Trophoblast cell (in vitro differentiated cells and primary cell): Measurements from ENCODE around the gene TMED4.

Experiments
- DNase-seq, 2 donors: peaks; one replicate each; pipeline ENCODE4 v3.0.0-alpha.2; 2016
- H2AFZ ChIP-seq: 2 replicates; pipeline ENCODE4 v1.6.1; 2013; ENCODE audit warnings: low read length, moderate library complexity, mild to moderate bottlenecking; ENCODE audit not compliant: insufficient read depth, poor library complexity
- H2AK5ac ChIP-seq: 2 replicates; pipeline ENCODE4 v1.6.1; 2013; ENCODE audit warnings: mild to moderate bottlenecking, low read length
- H2BK120ac ChIP-seq: 2 replicates; pipeline ENCODE4 v1.6.1; 2013; ENCODE audit warnings: low read length, mild to moderate bottlenecking, moderate library complexity; ENCODE audit not compliant: insufficient read depth, poor library complexity
- H2BK12ac ChIP-seq: 2 replicates; pipeline ENCODE4 v1.6.1; 2013; ENCODE audit warnings: mild to moderate bottlenecking, low read length, moderate library complexity
- H2BK5ac ChIP-seq: 2 replicates; pipeline ENCODE4 v1.6.1; 2013; ENCODE audit warnings: low read length, low read depth, moderate library complexity, mild to moderate bottlenecking; ENCODE audit not compliant: poor library complexity
- H3K14ac ChIP-seq: 2 replicates; pipeline ENCODE4 v1.6.1; 2013; ENCODE audit warnings: mild to moderate bottlenecking, low read length
- H3K18ac ChIP-seq: 2 replicates; pipeline ENCODE4 v1.6.1; 2013; ENCODE audit warnings: mild to moderate bottlenecking, low read length
- H3K23ac ChIP-seq: 2 replicates; pipeline ENCODE4 v1.6.1; 2013; ENCODE audit warnings: low read length
- H3K27ac ChIP-seq: 2 replicates; pipeline ENCODE4 v1.5.1; 2013; ENCODE audit warnings: low read depth, mild to moderate bottlenecking, inconsistent platforms, low read length, moderate library complexity
- H3K27me3 ChIP-seq: 2 replicates; pipeline ENCODE4 v1.6.1; 2013; ENCODE audit warnings: inconsistent platforms, mild to moderate bottlenecking, low read length, moderate library complexity; ENCODE audit not compliant: insufficient read depth
- H3K36me3 ChIP-seq, 2 experiments: 1 replicate in 1 of 2; 2 replicates in 1 of 2; pipeline ENCODE4 v1.6.1; 2013; ENCODE audit warnings: low read length in 2 of 2, mild to moderate bottlenecking in 2 of 2, moderate library complexity in 1 of 2; ENCODE audit not compliant: insufficient read depth in 2 of 2, control insufficient read depth in 1 of 2
- H3K4ac ChIP-seq: 2 replicates; pipeline ENCODE4 v1.6.1; 2013; ENCODE audit warnings: low read depth, mild to moderate bottlenecking, low read length, moderate library complexity
- H3K4me1 ChIP-seq, 2 experiments: 1 replicate in 1 of 2; 2 replicates in 1 of 2; pipeline ENCODE4 v1.6.1; 2013; ENCODE audit warnings: low read length in 2 of 2, mild to moderate bottlenecking in 2 of 2, moderate library complexity in 1 of 2; ENCODE audit not compliant: insufficient read depth in 2 of 2, control insufficient read depth in 1 of 2
- H3K4me2 ChIP-seq: 2 replicates; pipeline ENCODE4 v1.6.1; 2013; ENCODE audit warnings: inconsistent platforms, mild to moderate bottlenecking, low read length, moderate library complexity
- H3K4me3 ChIP-seq: 2 replicates; pipeline ENCODE4 v1.5.1; 2013; ENCODE audit warnings: mild to moderate bottlenecking, low read depth, low read length, inconsistent platforms
- H3K79me1 ChIP-seq: one replicate; pipeline ENCODE4 v1.6.1; 2013; ENCODE audit warnings: low read length
- H3K79me2 ChIP-seq: 2 replicates; pipeline ENCODE4 v1.6.1; 2013; ENCODE audit warnings: low read length, mild to moderate bottlenecking; ENCODE audit not compliant: control insufficient read depth, insufficient read depth, poor library complexity
- H3K9ac ChIP-seq: 2 replicates; pipeline ENCODE4 v1.6.1; 2013; ENCODE audit warnings: mild to moderate bottlenecking, low read length
- H3K9me3 ChIP-seq: 2 replicates; pipeline ENCODE4 v1.6.1; 2013; ENCODE audit warnings: low read depth, mild to moderate bottlenecking, control low read depth, inconsistent platforms, low read length; ENCODE audit not compliant: insufficient read depth
- H4K12ac ChIP-seq: 2 replicates; pipeline ENCODE4 v1.6.1; 2013; ENCODE audit warnings: low read depth, mild to moderate bottlenecking, low read length, moderate library complexity
- H4K8ac ChIP-seq: 2 replicates; pipeline ENCODE4 v1.6.1; 2013; ENCODE audit warnings: low read depth, mild to moderate bottlenecking, low read length, moderate library complexity
- H4K91ac ChIP-seq: one replicate; pipeline ENCODE4 v1.6.1; 2013; ENCODE audit warnings: low read depth, mild to moderate bottlenecking, low read length, moderate library complexity
- WGBS: extraction: QIAGEN DNeasy Blood & Tissue Kit; methylation state at CpG from one replicate; pipeline ENCODE4 v1.1.7; 2013; ENCODE audit warnings: missing lambda C conversion rate; ENCODE audit not compliant: insufficient read length, insufficient coverage; ENCODE audit errors: extremely low coverage; 5-methylcytosine and 5-hydroxymethylcytosine counted together

The TMED4 gene

DNA sequence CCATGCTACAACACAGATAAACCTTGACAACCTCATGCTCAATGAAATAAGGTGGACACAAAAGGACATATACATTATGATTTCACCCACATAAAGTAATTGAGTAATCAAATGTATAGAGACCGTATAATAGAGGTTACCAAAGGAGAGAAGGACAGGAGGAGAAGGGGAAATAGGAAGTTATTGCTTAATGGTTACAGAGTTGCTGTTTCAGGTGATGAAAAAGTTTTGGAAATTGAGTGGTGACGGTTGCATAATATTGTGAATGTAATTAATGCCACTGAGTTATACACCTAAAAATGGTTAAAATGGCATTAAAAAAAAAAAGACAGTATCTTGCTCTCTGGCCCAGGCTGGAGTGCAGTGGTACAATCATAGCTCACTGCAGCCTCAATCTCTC, 22.9 kb upstream of the TMED4 start:
- Histone ChIP-seq H3K36me3 (no peaks in the 10 kb centered on the region), H3K9ac (no peak overlapping the region), H3K4me1 (peaks cover 5 to 7% of the 10 kb centered on the region in 2 experiments), H3K4me2 (no peak overlapping the region), H2BK12ac (no peak overlapping the region), H3K4ac (no peak overlapping the region), H4K12ac (no peak overlapping the region), H3K27me3 (no peaks in the 10 kb centered on the region), H3K27ac (no peak overlapping the region), H3K4me3 (no peak overlapping the region), H4K8ac (no peak overlapping the region), H2BK5ac (no peak overlapping the region), H3K14ac (no peak overlapping the region), H3K18ac (no peak overlapping the region), H3K9me3 (no peaks in the 10 kb centered on the region), H4K91ac (no peak overlapping the region), H2AFZ (no peak overlapping the region), H3K79me2 (peaks cover 12% of the 10 kb centered on the region), H2BK120ac (no peak overlapping the region), H2AK5ac (no peak overlapping the region), H3K23ac (no peak overlapping the region), H3K79me1 (peaks cover 4% of the 10 kb centered on the region)
- DNase-seq = no peak
- WGBS = no CpG with 5 or more reads among the region's 2 CpGs

DNA sequence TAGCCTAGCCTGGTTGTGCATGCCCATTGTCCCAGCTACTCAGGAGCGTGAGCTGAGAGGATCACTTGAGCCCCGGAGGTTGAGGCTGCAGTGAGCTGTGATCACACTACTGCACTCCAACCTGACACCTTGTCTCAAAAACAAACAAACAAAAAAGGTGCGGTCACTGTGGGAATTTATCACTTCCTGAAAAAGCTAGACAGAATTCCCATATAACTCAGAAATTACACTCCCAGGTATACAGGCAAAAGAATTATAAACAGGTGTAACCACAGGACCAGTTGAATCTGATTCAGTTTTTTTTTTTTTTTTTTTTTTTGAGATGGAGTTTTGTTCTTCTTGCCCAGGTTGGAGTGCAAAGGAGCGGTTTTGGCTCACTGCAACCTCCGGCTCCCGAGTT, 21.2 kb upstream of the TMED4 start:
- no peak overlapping the region for H2AFZ ChIP-seq
- H3K9ac ChIP-seq = no peak overlapping the region
- no peak overlapping the region for H3K4ac ChIP-seq
- no peaks in the 10 kb centered on the region for H3K9me3 ChIP-seq
- no peak overlapping the region for H4K91ac ChIP-seq
- H2BK120ac ChIP-seq = no peak overlapping the region
- H3K14ac ChIP-seq = no peak overlapping the region
- H4K8ac ChIP-seq = no peak overlapping the region
- WGBS = no CpG with 5 or more reads among the region's 6 CpGs
- H3K4me2 ChIP-seq = no peak overlapping the region
- no peak overlapping the region for H2BK5ac ChIP-seq
- peaks cover 7% of the 10 kb centered on the region for H3K79me2 ChIP-seq
- no peak overlapping the region for H3K4me3 ChIP-seq
- H3K36me3 ChIP-seq = no peaks in the 10 kb centered on the region
- no peaks in the 10 kb centered on the region for H3K27me3 ChIP-seq
- H3K27ac ChIP-seq = no peak overlapping the region
- peaks cover 4% of the 10 kb centered on the region for H3K79me1 ChIP-seq
- no peak overlapping the region for H2AK5ac ChIP-seq
- H3K23ac ChIP-seq = no peak overlapping the region
- H2BK12ac ChIP-seq = no peak overlapping the region
- peaks cover 3% of the 10 kb centered on the region in 2 experiments for H3K4me1 ChIP-seq
- H4K12ac ChIP-seq = no peak overlapping the region
- H3K18ac ChIP-seq = no peak overlapping the region
- no peak for DNase-seq

DNA sequence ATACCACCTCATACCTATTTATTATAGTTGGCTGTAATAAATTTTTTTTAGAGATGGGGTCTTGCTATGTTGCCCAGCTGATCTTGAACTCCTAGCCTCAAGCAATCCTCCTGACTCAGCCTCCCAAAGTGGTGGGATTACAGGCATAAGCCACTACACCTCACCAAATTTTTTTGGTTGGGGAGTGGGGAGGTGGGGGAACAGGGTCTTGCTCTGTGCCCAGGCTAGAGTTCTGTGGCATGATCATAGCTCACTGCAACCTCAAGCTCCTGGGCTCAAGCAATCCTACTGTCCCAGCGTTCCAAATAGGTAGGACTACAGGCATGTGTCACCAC, 20.5 kb upstream of the TMED4 start:
- WGBS = no CpG with 5 or more reads among the region's 1 CpG
- H3K27me3 ChIP-seq = no peaks in the 10 kb centered on the region
- no peak overlapping the region for H3K23ac ChIP-seq
- H2BK5ac ChIP-seq = no peak overlapping the region
- no peak for DNase-seq
- peaks cover 7% of the 10 kb centered on the region for H3K79me2 ChIP-seq
- H3K4ac ChIP-seq = no peak overlapping the region
- H3K27ac ChIP-seq = no peak overlapping the region
- no peak overlapping the region for H2BK120ac ChIP-seq
- no peak overlapping the region for H3K4me2 ChIP-seq
- no peaks in the 10 kb centered on the region for H3K36me3 ChIP-seq
- no peak overlapping the region for H2AFZ ChIP-seq
- H3K4me1 ChIP-seq = peaks cover 3% of the 10 kb centered on the region in 2 experiments
- H4K8ac ChIP-seq = no peak overlapping the region
- no peak overlapping the region for H3K4me3 ChIP-seq
- no peak overlapping the region for H2AK5ac ChIP-seq
- no peak overlapping the region for H2BK12ac ChIP-seq
- H3K9me3 ChIP-seq = no peaks in the 10 kb centered on the region
- no peak overlapping the region for H3K9ac ChIP-seq
- no peak overlapping the region for H3K14ac ChIP-seq
- peaks cover 4% of the 10 kb centered on the region for H3K79me1 ChIP-seq
- no peak overlapping the region for H4K12ac ChIP-seq
- no peak overlapping the region for H3K18ac ChIP-seq
- no peak overlapping the region for H4K91ac ChIP-seq

DNA sequence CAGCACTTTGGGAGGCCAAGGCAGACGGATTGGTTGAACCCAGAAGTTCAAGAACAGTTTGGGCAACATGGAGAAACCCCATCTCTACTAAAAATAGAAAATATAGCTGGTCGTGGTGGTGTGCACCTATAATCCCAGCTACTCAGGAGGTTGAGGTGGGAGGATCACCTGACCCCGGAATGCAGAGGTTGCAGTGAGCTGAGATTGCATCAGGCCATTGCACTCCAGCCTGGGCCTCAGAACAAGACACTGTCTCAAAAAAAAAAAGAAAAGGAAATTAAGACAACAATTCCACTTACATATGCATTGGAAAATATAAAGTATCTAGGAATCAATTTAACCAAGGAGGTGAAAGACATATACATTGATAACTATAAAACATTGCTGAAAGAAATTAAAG, 17.2 kb upstream of the TMED4 start:
- no peak for DNase-seq
- Histone ChIP-seq H2AFZ (no peak overlapping the region), H3K4ac (no peak overlapping the region), H3K18ac (no peak overlapping the region), H4K12ac (no peak overlapping the region), H3K9me3 (no peaks in the 10 kb centered on the region), H2BK120ac (no peak overlapping the region), H3K23ac (no peak overlapping the region), H2AK5ac (no peak overlapping the region), H4K8ac (no peak overlapping the region), H3K4me3 (no peak overlapping the region), H3K4me1 (no peaks in the 10 kb centered on the region), H3K9ac (no peak overlapping the region), H3K79me2 (no peaks in the 10 kb centered on the region), H3K36me3 (no peaks in the 10 kb centered on the region), H4K91ac (no peak overlapping the region), H3K79me1 (no peaks in the 10 kb centered on the region), H2BK5ac (no peak overlapping the region), H3K4me2 (no peak overlapping the region), H2BK12ac (no peak overlapping the region), H3K14ac (no peak overlapping the region), H3K27ac (no peak overlapping the region), H3K27me3 (no peaks in the 10 kb centered on the region)
- no CpG with 5 or more reads among the region's 3 CpGs for WGBS
